HEK293 (cell line): ENCODE data around the gene PANX2.

Experiments used
- CTCF ChIA-PET: fragments of 350-600 bp; formaldehyde crosslinking; extraction: SDS; loops from one replicate; lab custom pipeline; 2021; ENCODE audit warnings: antibody characterized with exemption; lab: Yijun Ruan, JAX
- POLR2A ChIA-PET: fragments of 300-600 bp; formaldehyde crosslinking; extraction: SDS; loops from one replicate; lab custom pipeline; 2020; ENCODE audit warnings: antibody characterized with exemption, inconsistent platforms; lab: Yijun Ruan, JAX
- H3K27ac ChIP-seq: fragments of 200-500 bp; sonication (Bioruptor generic); 2 replicates; pipeline ENCODE4 v1.5.1; 2014; ENCODE audit warnings: low read depth, low read length, control low read depth, inconsistent platforms; ENCODE audit errors: extremely low read depth
- H3K36me3 ChIP-seq, 2 experiments: fragments of 200-500 bp in 1 of 2; sonication (Bioruptor generic) in 1 of 2; 1 replicate in 1 of 2; 2 replicates in 1 of 2; pipeline ENCODE4 v1.5.1; 2014 to 2017; ENCODE audit warnings: inconsistent platforms in 2 of 2, low read length in 2 of 2; ENCODE audit not compliant: control insufficient read depth in 2 of 2, insufficient read depth in 1 of 2
- H3K4me1 ChIP-seq: fragments of 200-500 bp; sonication (Bioruptor generic); 2 replicates; pipeline ENCODE4 v1.5.1; 2014; ENCODE audit warnings: mild to moderate bottlenecking, low read length, inconsistent platforms; ENCODE audit not compliant: control insufficient read depth, insufficient read depth
- H3K4me3 ChIP-seq: 2 replicates; pipeline ENCODE4 v1.5.1; 2011; ENCODE audit warnings: low read depth, mild to moderate bottlenecking, control low read depth, low read length, moderate library complexity
- H3K9me3 ChIP-seq: fragments of 200-500 bp; sonication (Bioruptor generic); 2 replicates; pipeline ENCODE4 v1.5.1; 2014; ENCODE audit warnings: low read depth, low read length, inconsistent platforms; ENCODE audit not compliant: control insufficient read depth, insufficient read depth
- BCL11A ChIP-seq: fragments of 450-650 bp; formaldehyde crosslinking; IDR thresholded peaks from 2 replicates; pipeline ENCODE4 v1.5.1; 2016; ENCODE audit warnings: low read depth, missing biosample characterization, missing genetic modification characterization
- BCL11B ChIP-seq: fragments of 450-650 bp; formaldehyde crosslinking; IDR thresholded peaks from 2 replicates; pipeline ENCODE4 v1.5.1; 2016; ENCODE audit warnings: low read depth, missing biosample characterization, missing genetic modification characterization
- BCL6B ChIP-seq: fragments of 450-650 bp; formaldehyde crosslinking; IDR thresholded peaks from 2 replicates; pipeline ENCODE4 v1.5.1; 2017; ENCODE audit warnings: missing biosample characterization, missing genetic modification characterization
- EGR2 ChIP-seq: fragments of 450-650 bp; formaldehyde crosslinking; IDR thresholded peaks from 2 replicates; pipeline ENCODE4 v1.5.1; 2016; ENCODE audit warnings: low read depth, missing biosample characterization, missing genetic modification characterization
- GLI2 ChIP-seq: fragments of 450-650 bp; formaldehyde crosslinking; IDR thresholded peaks from 2 replicates; pipeline ENCODE4; 2017; ENCODE audit warnings: missing biosample characterization, missing genetic modification characterization, low read depth, borderline replicate concordance
- IKZF3 ChIP-seq: fragments of 450-650 bp; IDR thresholded peaks from 2 replicates; pipeline ENCODE4 v1.5.0; 2018; ENCODE audit warnings: missing biosample characterization, mild to moderate bottlenecking, missing genetic modification characterization, moderate library complexity
- KLF8 ChIP-seq: fragments of 450-650 bp; formaldehyde crosslinking; IDR thresholded peaks from 2 replicates; pipeline ENCODE4 v1.5.1; 2016; ENCODE audit warnings: missing biosample characterization, missing genetic modification characterization
- MZF1 ChIP-seq: fragments of 450-650 bp; formaldehyde crosslinking; IDR thresholded peaks from 2 replicates; pipeline ENCODE4 v1.5.1; 2017; ENCODE audit warnings: missing biosample characterization, missing genetic modification characterization, borderline replicate concordance
- PRDM1 ChIP-seq: fragments of 450-650 bp; formaldehyde crosslinking; IDR thresholded peaks from 2 replicates; pipeline ENCODE4; 2016; ENCODE audit warnings: missing biosample characterization, missing genetic modification characterization
- REPIN1 ChIP-seq: fragments of 450-650 bp; formaldehyde crosslinking; IDR thresholded peaks from 2 replicates; pipeline ENCODE4 v1.5.1; 2017; ENCODE audit warnings: missing biosample characterization, missing genetic modification characterization, low read depth
- SP7 ChIP-seq: fragments of 450-650 bp; formaldehyde crosslinking; IDR thresholded peaks from 2 replicates; pipeline ENCODE4 v1.5.1; 2016; ENCODE audit warnings: missing biosample characterization, missing genetic modification characterization
- ZBTB26 ChIP-seq: fragments of 450-650 bp; formaldehyde crosslinking; optimal IDR thresholded peaks from 2 replicates; pipeline ENCODE3; 2016; ENCODE audit warnings: missing biosample characterization, mild to moderate bottlenecking, missing genetic modification characterization
- ZBTB48 ChIP-seq: fragments of 450-650 bp; formaldehyde crosslinking; IDR thresholded peaks from 2 replicates; pipeline ENCODE4 v1.5.1; 2016; ENCODE audit warnings: missing biosample characterization, missing genetic modification characterization
- ZFP37 ChIP-seq: fragments of 450-650 bp; formaldehyde crosslinking; IDR thresholded peaks from 2 replicates; pipeline ENCODE4 v1.5.1; 2016; ENCODE audit warnings: missing biosample characterization, missing genetic modification characterization
- ZFP69B ChIP-seq: fragments of 450-650 bp; formaldehyde crosslinking; IDR thresholded peaks from 2 replicates; pipeline ENCODE4 v1.5.1; 2016; ENCODE audit warnings: missing biosample characterization, missing genetic modification characterization
- ZNF112 ChIP-seq: fragments of 450-650 bp; formaldehyde crosslinking; IDR thresholded peaks from 2 replicates; pipeline ENCODE4 v1.5.0; 2017; ENCODE audit warnings: missing biosample characterization, missing genetic modification characterization
- ZNF121 ChIP-seq: fragments of 450-650 bp; formaldehyde crosslinking; IDR thresholded peaks from 2 replicates; pipeline ENCODE4 v1.5.1; 2016; ENCODE audit warnings: missing biosample characterization, missing genetic modification characterization
- ZNF133 ChIP-seq: fragments of 450-650 bp; formaldehyde crosslinking; IDR thresholded peaks from 2 replicates; pipeline ENCODE4 v1.5.1; 2016; ENCODE audit warnings: missing biosample characterization, missing genetic modification characterization
- ZNF146 ChIP-seq: fragments of 450-650 bp; formaldehyde crosslinking; IDR thresholded peaks from 2 replicates; pipeline ENCODE4 v1.5.1; 2016; ENCODE audit warnings: missing biosample characterization, missing genetic modification characterization
- ZNF24 ChIP-seq: fragments of 450-650 bp; formaldehyde crosslinking; IDR thresholded peaks from 2 replicates; pipeline ENCODE4 v1.5.1; 2016; ENCODE audit warnings: missing biosample characterization, missing genetic modification characterization
- ZNF302 ChIP-seq: fragments of 450-650 bp; formaldehyde crosslinking; IDR thresholded peaks from 2 replicates; pipeline ENCODE4 v1.5.1; 2016; ENCODE audit warnings: missing biosample characterization, missing genetic modification characterization, low read depth
- ZNF530 ChIP-seq: fragments of 450-650 bp; formaldehyde crosslinking; IDR thresholded peaks from 2 replicates; pipeline ENCODE4 v1.5.1; 2016; ENCODE audit warnings: low read depth, missing biosample characterization, missing genetic modification characterization
- ZNF555 ChIP-seq: fragments of 450-650 bp; formaldehyde crosslinking; conservative IDR thresholded peaks from 2 replicates; pipeline ENCODE4 v1.5.1; 2017; ENCODE audit warnings: missing biosample characterization, mild to moderate bottlenecking, missing genetic modification characterization, inconsistent platforms
- ZNF629 ChIP-seq: fragments of 450-650 bp; formaldehyde crosslinking; IDR thresholded peaks from 2 replicates; pipeline ENCODE4 v1.5.1; 2017; ENCODE audit warnings: missing biosample characterization, missing genetic modification characterization
- ZNF777 ChIP-seq: fragments of 450-650 bp; formaldehyde crosslinking; IDR thresholded peaks from 2 replicates; pipeline ENCODE4 v1.5.1; 2017; ENCODE audit warnings: missing biosample characterization, missing genetic modification characterization, borderline replicate concordance
- ZNF791 ChIP-seq: fragments of 450-650 bp; formaldehyde crosslinking; IDR thresholded peaks from 2 replicates; pipeline ENCODE4 v1.5.1; 2016; ENCODE audit warnings: missing biosample characterization, missing genetic modification characterization
- ZSCAN18 ChIP-seq: fragments of 450-650 bp; formaldehyde crosslinking; IDR thresholded peaks from 2 replicates; pipeline ENCODE4 v1.5.1; 2016; ENCODE audit warnings: missing biosample characterization, missing genetic modification characterization
- ZSCAN30 ChIP-seq: fragments of 450-650 bp; IDR thresholded peaks from 2 replicates; pipeline ENCODE4 v1.5.1; 2018; ENCODE audit warnings: missing biosample characterization, mild to moderate bottlenecking, missing genetic modification characterization, moderate library complexity
- ZXDB ChIP-seq: fragments of 450-650 bp; formaldehyde crosslinking; IDR thresholded peaks from 2 replicates; pipeline ENCODE4 v1.5.1; 2016; ENCODE audit warnings: missing biosample characterization, missing genetic modification characterization
- TF ChIP-seq, protein P1 (sequence below): fragments of 450-650 bp; formaldehyde crosslinking; IDR thresholded peaks from 2 replicates; pipeline ENCODE4 v1.5.1; 2016; ENCODE audit warnings: missing biosample characterization, missing genetic modification characterization
- TF ChIP-seq, protein P2 (sequence below): fragments of 450-650 bp; formaldehyde crosslinking; IDR thresholded peaks from 2 replicates; pipeline ENCODE4 v1.5.1; 2016; ENCODE audit warnings: missing biosample characterization, missing genetic modification characterization, borderline replicate concordance

PANX2 gene

DNA sequence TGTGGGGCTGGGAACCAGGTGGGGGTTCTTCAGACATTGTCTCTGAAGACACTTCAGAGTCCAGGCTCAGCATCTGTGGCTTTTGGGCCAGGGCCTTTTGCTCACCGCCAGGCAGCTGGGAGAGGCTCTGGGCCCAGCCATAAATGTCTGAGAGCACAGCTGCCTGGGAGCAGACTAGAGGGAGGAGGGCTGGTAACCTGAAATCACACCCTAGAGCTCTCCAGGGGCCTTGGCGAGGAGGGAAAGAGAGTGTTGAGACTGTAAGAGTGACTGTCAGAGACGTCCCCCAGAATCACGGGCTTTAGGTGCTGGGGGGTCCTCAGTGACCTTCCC lies 19.3 kb downstream of the PANX2 start (continued):
- TF ChIP-seq ZNF146 (no peak), ZNF302 (tag by site-specific recombination) (no peak), MZF1 (no peak), ZNF133 (tag by site-specific recombination) (no peak), ZSCAN18 (tag by site-specific recombination) (no peak), BCL6B (no peak), ZBTB26 (tag by site-specific recombination) (no peak), ZXDB (tag by site-specific recombination) (no peak), REPIN1 (tag by site-specific recombination) (no peak), EGR2 (tag by site-specific recombination) (no peak), PRDM1 (tag by site-specific recombination) (no peak), ZNF24 (no peak)
- TF ChIP-seq, protein P1, sequence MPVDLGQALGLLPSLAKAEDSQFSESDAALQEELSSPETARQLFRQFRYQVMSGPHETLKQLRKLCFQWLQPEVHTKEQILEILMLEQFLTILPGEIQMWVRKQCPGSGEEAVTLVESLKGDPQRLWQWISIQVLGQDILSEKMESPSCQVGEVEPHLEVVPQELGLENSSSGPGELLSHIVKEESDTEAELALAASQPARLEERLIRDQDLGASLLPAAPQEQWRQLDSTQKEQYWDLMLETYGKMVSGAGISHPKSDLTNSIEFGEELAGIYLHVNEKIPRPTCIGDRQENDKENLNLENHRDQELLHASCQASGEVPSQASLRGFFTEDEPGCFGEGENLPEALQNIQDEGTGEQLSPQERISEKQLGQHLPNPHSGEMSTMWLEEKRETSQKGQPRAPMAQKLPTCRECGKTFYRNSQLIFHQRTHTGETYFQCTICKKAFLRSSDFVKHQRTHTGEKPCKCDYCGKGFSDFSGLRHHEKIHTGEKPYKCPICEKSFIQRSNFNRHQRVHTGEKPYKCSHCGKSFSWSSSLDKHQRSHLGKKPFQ, result peak; percentile 34; the same call in 1 of the 2 replicates

- Histone ChIP-seq H3K9me3 (no peaks in the 10 kb centered on the region), H3K27ac (peak overlapping the region; percentile 45; the same call in 1 of the 2 replicates), H3K4me3 (peak overlapping the region; percentile 37), H3K36me3 (peaks cover 6 to 54% of the 10 kb centered on the region in 2 experiments; a peak in 2 of 3 replicates), H3K4me1 (peaks cover 30% of the 10 kb centered on the region)
- ChIA-PET CTCF (interaction anchor here (0.5 to 2.5 kb wide), 6 partner anchors 9 to 163 kb away, joined by 3 to 10 read pairs (median 4); no protein-coding TSS in a partner anchor), POLR2A (interaction anchor here (0.6 to 1.5 kb wide), 5 partner anchors 10 to 228 kb away, joined by 3 to 8 read pairs (median 4); partner anchors contain the start of gene PANX2)
- TF ChIP-seq ZNF112 (tag by site-specific recombination) (no peak), ZFP69B (0 out of 2 replicates have a peak, but pooled peaks have one; percentile 6), ZNF629 (tag by site-specific recombination) (peak; percentile 52), BCL11A (no peak; the same call in 1 of the 2 replicates), ZSCAN30 (no peak), KLF8 (tag by site-specific recombination) (no peak), GLI2 (tag by site-specific recombination) (no peak), ZFP37 (tag by site-specific recombination) (no peak), ZNF555 (tag by site-specific recombination) (no peak), ZNF24 (no peak), SP7 (tag by site-specific recombination) (peak; percentile 80), ZBTB48 (tag by site-specific recombination) (peak; percentile 65; the same call in 1 of the 2 replicates), ZNF791 (no peak), ZNF530 (tag by site-specific recombination) (no peak), IKZF3 (tag by site-specific recombination) (no peak), BCL11B (tag by site-specific recombination) (0 out of 2 replicates have a peak, but pooled peaks have one; percentile 60), ZNF121 (tag by site-specific recombination) (0 out of 2 replicates have a peak, but pooled peaks have one; percentile 22), ZNF777 (tag by site-specific recombination) (no peak)
- TF ChIP-seq, protein P2, sequence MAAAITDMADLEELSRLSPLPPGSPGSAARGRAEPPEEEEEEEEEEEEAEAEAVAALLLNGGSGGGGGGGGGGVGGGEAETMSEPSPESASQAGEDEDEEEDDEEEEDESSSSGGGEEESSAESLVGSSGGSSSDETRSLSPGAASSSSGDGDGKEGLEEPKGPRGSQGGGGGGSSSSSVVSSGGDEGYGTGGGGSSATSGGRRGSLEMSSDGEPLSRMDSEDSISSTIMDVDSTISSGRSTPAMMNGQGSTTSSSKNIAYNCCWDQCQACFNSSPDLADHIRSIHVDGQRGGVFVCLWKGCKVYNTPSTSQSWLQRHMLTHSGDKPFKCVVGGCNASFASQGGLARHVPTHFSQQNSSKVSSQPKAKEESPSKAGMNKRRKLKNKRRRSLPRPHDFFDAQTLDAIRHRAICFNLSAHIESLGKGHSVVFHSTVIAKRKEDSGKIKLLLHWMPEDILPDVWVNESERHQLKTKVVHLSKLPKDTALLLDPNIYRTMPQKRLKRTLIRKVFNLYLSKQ, result no peak
Measured at GRCh38 chr22:50190182-50190940, 19.8 kb downstream of the PANX2 start.
